AG09309 (cell line): ENCODE measurements around the gene PSKH1.

Experiments
- DNase-seq: peaks from one replicate; pipeline ENCODE4 v3.0.0-alpha.2; 2010; ENCODE audit warnings: low read depth
- H3K4me3 ChIP-seq: 2 replicates; pipeline ENCODE4 v1.5.1; 2011; ENCODE audit warnings: mild to moderate bottlenecking, low read depth, low read length, moderate library complexity; ENCODE audit not compliant: control insufficient read depth
- TF ChIP-seq, protein P1 (sequence below): IDR thresholded peaks from 2 replicates; pipeline ENCODE4 v1.5.1; 2011; ENCODE audit warnings: mild to moderate bottlenecking, low read depth, low read length, inconsistent platforms; ENCODE audit not compliant: insufficient read depth, control insufficient read depth; ENCODE audit errors: missing control alignments

The PSKH1 gene

DNA sequence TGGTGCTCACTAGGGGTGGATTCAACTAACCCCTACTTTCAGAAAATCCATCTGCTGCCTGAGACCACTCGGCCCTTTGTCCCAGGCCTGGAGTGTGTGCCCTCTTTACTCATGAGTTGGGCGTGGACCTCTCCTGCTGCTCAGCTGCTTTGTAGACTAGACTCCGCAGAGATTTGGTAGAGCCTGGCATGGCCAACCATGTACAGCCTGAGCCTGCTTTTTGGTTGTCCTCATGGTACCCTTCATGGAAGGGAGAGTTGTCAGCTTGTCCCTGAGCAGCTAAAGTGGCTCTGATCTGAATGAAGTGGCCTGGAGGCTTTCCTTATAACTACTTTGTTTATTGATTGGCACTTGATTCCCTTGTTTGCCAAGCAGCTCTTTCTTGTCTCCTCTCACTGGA, 18.7 kb upstream of the PSKH1 start:
- TF ChIP-seq, protein P1, sequence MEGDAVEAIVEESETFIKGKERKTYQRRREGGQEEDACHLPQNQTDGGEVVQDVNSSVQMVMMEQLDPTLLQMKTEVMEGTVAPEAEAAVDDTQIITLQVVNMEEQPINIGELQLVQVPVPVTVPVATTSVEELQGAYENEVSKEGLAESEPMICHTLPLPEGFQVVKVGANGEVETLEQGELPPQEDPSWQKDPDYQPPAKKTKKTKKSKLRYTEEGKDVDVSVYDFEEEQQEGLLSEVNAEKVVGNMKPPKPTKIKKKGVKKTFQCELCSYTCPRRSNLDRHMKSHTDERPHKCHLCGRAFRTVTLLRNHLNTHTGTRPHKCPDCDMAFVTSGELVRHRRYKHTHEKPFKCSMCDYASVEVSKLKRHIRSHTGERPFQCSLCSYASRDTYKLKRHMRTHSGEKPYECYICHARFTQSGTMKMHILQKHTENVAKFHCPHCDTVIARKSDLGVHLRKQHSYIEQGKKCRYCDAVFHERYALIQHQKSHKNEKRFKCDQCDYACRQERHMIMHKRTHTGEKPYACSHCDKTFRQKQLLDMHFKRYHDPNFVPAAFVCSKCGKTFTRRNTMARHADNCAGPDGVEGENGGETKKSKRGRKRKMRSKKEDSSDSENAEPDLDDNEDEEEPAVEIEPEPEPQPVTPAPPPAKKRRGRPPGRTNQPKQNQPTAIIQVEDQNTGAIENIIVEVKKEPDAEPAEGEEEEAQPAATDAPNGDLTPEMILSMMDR = no peak
- DNase-seq = no peak
- H3K4me3 ChIP-seq = peak overlapping the region; percentile 84

- DNase-seq = no peak
- TF ChIP-seq, protein P1 = no peak
- H3K4me3 ChIP-seq = no peak overlapping the region
Measured at GRCh38 chr16:67877064-67877463, 16.0 kb upstream of the PSKH1 start.

DNA sequence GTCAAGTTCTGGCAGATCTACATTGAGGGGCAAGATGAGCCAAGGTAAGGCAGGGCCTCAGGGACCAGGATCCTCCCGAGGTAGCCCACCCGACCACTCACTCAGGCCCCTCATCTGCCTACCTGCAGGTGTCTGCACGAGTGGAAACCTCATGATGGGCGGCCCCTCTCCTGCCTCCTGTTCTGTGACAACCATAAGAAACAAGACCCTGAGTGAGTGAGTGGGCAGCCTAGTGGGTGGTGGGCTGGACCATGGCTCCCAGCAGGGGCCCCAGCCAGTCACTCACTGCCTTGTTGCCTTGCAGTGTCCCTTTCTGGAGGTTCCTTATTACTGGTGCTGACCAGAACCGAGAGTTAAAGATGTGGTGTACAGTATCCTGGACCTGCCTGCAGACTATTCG, 14.8 kb upstream of the PSKH1 start:
- TF ChIP-seq, protein P1 = no peak
- no peak overlapping the region for H3K4me3 ChIP-seq
- no peak for DNase-seq

- TF ChIP-seq, protein P1 = no peak
- DNase-seq = no peak
- no peak overlapping the region for H3K4me3 ChIP-seq
Measured at GRCh38 chr16:67878846-67879245, 14.2 kb upstream of the PSKH1 start.

DNA sequence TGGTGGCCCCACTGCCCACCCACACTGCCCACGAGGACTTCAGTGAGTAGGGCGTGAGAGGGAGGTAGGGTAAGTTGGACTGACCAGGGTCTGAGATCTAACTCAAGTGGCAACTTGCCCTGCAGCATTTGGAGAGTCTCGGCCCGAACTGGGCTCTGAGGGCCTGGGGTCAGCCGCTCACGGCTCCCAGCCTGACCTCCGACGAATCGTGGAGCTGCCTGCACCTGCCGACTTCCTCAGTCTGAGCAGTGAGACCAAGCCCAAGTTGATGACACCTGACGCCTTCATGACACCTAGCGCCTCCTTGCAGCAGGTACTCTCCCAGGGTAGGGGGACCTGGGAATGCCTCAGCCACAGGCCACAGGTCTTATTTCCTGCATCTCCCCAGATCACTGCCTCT, 13.6 kb upstream of the PSKH1 start:
- H3K4me3 ChIP-seq = no peak overlapping the region
- TF ChIP-seq, protein P1 = no peak
- DNase-seq = no peak

DNA sequence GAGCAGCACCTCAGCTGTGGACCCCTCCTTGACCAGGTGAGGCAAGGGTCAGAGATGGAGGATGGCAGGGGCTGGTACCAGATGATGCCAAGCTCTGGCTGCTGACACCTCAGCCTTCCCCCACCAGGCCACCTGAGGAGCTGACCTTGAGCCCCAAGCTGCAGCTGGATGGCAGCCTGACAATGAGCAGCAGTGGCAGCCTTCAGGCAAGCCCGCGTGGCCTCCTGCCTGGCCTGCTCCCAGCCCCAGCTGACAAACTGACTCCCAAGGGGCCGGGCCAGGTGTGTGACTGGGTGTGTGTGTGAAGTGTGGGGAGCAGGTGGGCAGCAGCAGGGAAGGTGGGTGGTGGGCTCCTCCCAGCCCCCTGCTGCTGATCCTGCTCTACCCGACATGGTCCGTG, 13.1 kb upstream of the PSKH1 start:
- no peak for DNase-seq
- TF ChIP-seq, protein P1 = no peak

GRCh38 chr16:67880584-67880983, 12.5 kb upstream of the PSKH1 start:
- no peak overlapping the region for H3K4me3 ChIP-seq
- DNase-seq = no peak
- TF ChIP-seq, protein P1 = no peak

More for the DNA sequence above, 13.1 kb upstream of the PSKH1 start:
- no peak overlapping the region for H3K4me3 ChIP-seq
